Fibroblast of mammary gland (primary cell): ENCODE data around the gene MTCH1.

ENCODE experiments used
- DNase-seq: peaks from one replicate; pipeline ENCODE4 v3.0.0-alpha.2; 2010; ENCODE audit warnings: low read depth
- H3K4me3 ChIP-seq: 2 replicates; pipeline ENCODE4 v1.5.1; 2011; ENCODE audit warnings: low read depth, mild to moderate bottlenecking, low read length, moderate library complexity; ENCODE audit not compliant: control insufficient read depth
- TF ChIP-seq, protein P1 (sequence below): conservative IDR thresholded peaks from 2 replicates; pipeline ENCODE4 v1.5.1; 2011; ENCODE audit warnings: low read depth, low read length, inconsistent platforms; ENCODE audit not compliant: control insufficient read depth, insufficient read depth

Gene MTCH1, protein sequence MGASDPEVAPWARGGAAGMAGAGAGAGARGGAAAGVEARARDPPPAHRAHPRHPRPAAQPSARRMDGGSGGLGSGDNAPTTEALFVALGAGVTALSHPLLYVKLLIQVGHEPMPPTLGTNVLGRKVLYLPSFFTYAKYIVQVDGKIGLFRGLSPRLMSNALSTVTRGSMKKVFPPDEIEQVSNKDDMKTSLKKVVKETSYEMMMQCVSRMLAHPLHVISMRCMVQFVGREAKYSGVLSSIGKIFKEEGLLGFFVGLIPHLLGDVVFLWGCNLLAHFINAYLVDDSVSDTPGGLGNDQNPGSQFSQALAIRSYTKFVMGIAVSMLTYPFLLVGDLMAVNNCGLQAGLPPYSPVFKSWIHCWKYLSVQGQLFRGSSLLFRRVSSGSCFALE

DNA sequence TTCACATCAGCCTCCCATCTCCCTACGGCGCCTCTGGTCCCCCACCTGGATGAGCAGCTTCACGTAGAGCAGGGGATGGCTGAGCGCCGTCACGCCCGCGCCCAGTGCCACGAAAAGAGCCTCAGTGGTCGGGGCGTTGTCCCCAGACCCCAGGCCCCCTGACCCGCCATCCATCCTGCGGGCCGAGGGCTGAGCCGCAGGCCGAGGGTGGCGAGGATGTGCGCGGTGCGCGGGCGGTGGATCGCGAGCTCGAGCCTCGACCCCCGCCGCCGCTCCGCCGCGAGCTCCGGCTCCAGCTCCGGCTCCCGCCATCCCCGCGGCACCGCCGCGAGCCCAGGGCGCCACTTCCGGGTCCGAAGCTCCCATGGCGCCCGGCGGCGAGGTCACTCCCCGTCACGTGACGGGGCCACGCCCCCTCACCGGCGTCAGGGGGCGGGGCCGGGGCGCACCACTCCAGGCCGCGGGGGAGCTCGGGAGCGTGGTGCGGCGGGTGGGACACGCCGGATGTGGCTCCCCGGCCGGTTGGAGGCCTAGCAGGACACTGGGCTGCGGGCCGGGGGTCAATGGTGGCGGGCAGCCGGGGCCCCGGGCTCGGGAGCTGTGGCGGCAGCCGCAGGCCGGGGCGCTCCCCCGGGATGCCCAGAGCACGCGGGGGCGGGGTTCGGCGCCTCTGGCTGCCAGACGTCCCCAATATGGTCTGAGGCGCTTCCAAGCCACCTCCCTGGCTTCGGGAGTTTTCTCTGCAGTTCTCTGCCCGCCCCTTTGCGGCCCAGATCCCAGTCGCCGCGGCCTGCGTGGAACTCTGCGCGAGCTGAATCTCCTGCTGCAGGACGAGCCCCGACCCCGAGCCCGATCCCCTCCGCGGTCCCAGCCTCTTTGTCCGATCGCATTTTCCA lies at the start of gene MTCH1:
Gene MTCH1 (minus strand): TSS at position 389 of the 896 bp plus-strand sequence. CDS start 23 bp downstream, at position 366.
- TF ChIP-seq, protein P1, sequence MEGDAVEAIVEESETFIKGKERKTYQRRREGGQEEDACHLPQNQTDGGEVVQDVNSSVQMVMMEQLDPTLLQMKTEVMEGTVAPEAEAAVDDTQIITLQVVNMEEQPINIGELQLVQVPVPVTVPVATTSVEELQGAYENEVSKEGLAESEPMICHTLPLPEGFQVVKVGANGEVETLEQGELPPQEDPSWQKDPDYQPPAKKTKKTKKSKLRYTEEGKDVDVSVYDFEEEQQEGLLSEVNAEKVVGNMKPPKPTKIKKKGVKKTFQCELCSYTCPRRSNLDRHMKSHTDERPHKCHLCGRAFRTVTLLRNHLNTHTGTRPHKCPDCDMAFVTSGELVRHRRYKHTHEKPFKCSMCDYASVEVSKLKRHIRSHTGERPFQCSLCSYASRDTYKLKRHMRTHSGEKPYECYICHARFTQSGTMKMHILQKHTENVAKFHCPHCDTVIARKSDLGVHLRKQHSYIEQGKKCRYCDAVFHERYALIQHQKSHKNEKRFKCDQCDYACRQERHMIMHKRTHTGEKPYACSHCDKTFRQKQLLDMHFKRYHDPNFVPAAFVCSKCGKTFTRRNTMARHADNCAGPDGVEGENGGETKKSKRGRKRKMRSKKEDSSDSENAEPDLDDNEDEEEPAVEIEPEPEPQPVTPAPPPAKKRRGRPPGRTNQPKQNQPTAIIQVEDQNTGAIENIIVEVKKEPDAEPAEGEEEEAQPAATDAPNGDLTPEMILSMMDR, result no peak
- peak within 1 kb of the TSS; percentile 97 for H3K4me3 ChIP-seq
- peak; percentile 82 for DNase-seq

DNA sequence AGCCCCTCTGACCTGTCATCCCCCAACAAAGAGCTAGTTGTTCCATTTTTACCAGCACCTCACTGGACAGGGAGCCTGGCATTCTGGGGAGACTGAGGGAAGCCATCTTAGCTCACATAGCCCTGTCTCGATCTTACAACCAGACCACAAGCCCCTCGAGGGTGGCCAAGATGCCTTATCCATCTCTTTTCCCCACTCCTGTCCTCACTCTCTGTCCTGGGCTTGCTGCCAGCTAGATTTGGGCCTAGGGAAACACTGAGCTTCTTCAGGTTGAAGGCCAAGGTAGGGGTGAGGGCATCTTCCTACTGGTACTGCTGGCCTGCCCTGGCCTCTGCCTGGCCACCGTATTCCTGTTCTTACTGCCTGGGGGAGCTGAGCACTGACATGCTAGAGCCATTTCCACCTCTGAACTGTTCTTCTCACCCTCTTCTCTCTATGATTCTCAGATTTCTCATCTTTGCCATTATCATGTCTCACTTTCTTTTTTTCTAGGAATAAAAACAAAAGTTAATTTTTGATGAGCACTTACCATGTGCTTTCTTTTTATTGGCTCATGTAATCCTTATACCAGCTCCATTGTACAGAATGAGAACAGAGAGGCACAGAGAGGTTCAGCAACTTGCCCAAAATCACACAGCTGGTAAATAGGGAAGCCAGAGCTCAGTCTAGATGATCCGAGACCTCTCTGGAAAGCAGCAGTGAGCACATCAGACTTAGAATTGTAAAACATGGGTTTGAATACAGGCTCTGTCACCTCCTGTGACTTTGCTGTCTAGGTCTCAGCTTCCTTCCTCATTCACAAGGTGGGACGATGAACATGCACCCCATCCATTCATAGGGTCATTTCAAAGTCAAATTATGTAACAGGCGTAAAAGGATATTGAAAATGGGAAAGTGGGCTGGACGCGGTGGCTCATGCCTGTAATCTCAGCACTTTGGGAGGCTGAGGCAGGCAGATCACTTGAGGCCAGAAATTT lies 48.1 kb upstream of the MTCH1 start:
- no peak overlapping the region for H3K4me3 ChIP-seq
- no peak for DNase-seq
- TF ChIP-seq, protein P1, result no peak

DNA sequence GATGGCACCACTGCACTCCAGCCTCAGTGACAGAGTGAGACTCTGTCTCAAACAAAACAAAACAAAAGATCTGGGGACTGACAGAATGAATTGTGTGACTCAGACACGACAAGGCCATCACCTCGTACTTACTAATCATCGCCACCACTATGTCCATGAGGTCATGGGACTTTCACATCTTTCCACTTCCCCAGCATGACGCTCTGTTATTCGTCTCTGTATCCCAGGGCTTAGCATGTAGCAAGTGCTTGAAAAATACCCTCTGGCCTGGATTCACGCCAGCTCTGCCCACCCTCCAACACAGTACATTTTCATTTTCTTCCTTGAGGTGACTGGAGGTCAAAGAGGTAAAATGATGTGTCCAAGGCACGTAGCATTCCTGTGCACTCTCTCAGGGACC lies 47.3 kb upstream of the MTCH1 start:
- TF ChIP-seq, protein P1, result no peak
- no peak overlapping the region for H3K4me3 ChIP-seq
- DNase-seq, result no peak

DNA sequence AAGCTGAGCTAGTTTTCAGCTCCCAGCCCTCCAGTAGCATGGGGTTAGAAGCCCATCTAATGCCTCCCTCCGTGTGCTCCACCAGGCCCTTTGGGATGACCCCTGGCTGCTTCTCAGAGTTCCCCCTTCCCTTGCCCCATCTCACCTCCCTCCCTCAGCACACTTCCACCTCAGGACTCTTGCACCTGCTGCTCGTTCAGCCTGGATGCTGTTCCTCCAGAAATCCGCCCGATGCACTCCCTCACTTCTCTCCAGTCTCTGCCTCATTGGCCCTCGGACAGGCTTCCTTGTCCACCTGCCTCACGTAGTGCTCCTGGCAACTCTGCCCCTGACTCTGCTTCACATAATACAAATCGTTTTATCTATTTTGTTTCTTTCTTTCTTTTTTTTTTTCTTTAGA lies 46.2 kb upstream of the MTCH1 start:
- H3K4me3 ChIP-seq, result no peak overlapping the region
- TF ChIP-seq, protein P1, result no peak
- no peak for DNase-seq

DNA sequence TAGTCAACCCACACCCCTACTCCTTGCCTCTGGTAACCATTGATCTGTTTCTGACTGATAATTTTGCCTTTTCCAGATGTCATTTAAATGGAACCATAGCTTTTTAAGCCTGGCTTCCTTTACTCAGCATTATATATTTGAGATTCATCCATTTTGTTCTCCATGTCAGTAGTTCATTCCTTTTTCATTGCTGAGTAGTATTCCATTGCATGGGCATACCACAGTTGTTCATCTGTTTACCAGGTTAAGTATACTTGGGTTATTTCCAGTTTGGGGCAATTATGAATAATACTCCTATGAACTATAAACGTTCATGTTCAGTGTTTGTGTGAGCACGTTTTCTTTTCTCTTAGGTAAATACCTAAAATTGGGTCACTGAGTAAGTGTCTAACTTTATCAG lies 44.6 kb upstream of the MTCH1 start:
- DNase-seq, result no peak
- H3K4me3 ChIP-seq, result no peak overlapping the region
- TF ChIP-seq, protein P1, result no peak
